ENCODE results near the gene FRS3.
"Not testable (repeated sequence)": the region's sequence is repeated elsewhere in the genome, so short reads cannot be mapped to it uniquely, and the experiment has no call there.

The FRS3 gene
- 0.55 to 3.7 (median 1.7) reads per million in 17 experiments for total RNA-seq

- peak; percentile 98 to 99 (median 98) for DNase-seq
Observed at GRCh38 chr6:41779788-41780550, at the start of gene FRS3. FRS3 (minus strand) TSS chr6:41779900; CDS start chr6:41776987, 2,913 bp downstream.

- no peak for DNase-seq
Observed at GRCh38 chr6:41826343-41827022, 46.8 kb upstream of the FRS3 start.

GRCh38 chr6:41824571-41825569 is 45.2 kb upstream of the FRS3 start:
- DNase-seq = peak; percentile 51 to 79 (median 66)

GRCh38 chr6:41823178-41823577 is 43.5 kb upstream of the FRS3 start:
- no peak for DNase-seq

GRCh38 chr6:41822021-41822420 is 42.3 kb upstream of the FRS3 start:
- no peak for DNase-seq

- peak; percentile 49 to 67 (median 66) for DNase-seq
Observed at GRCh38 chr6:41821266-41821665, 41.6 kb upstream of the FRS3 start.

- DNase-seq = peak; percentile 4 to 67 (median 34)
Observed at GRCh38 chr6:41818271-41819054, 38.8 kb upstream of the FRS3 start.

GRCh38 chr6:41815587-41815986 is 35.9 kb upstream of the FRS3 start:
- no peak for DNase-seq

- no peak for DNase-seq
Observed at GRCh38 chr6:41814629-41815028, 34.9 kb upstream of the FRS3 start.

GRCh38 chr6:41813956-41814355 is 34.3 kb upstream of the FRS3 start:
- no peak for DNase-seq

- no peak for DNase-seq
Observed at GRCh38 chr6:41813469-41813868, 33.8 kb upstream of the FRS3 start.

GRCh38 chr6:41811946-41812345 is 32.2 kb upstream of the FRS3 start:
- DNase-seq = not testable (repeated sequence)

GRCh38 chr6:41811095-41811494 is 31.4 kb upstream of the FRS3 start:
- no peak for DNase-seq

- DNase-seq = no peak
Observed at GRCh38 chr6:41805830-41806774, 26.4 kb upstream of the FRS3 start.

- peak in 3 of 4 experiments; percentile 13 to 28 (median 19) for DNase-seq
Observed at GRCh38 chr6:41801380-41801779, 21.7 kb upstream of the FRS3 start.

- DNase-seq = no peak
Observed at GRCh38 chr6:41799559-41799911, 19.8 kb upstream of the FRS3 start.

GRCh38 chr6:41798901-41799558 is 19.3 kb upstream of the FRS3 start:
- no peak for DNase-seq

GRCh38 chr6:41796474-41796873 is 16.8 kb upstream of the FRS3 start:
- DNase-seq = no peak

GRCh38 chr6:41791984-41792383 is 12.3 kb upstream of the FRS3 start:
- no peak for DNase-seq

- no peak for DNase-seq
Observed at GRCh38 chr6:41791305-41791704, 11.6 kb upstream of the FRS3 start.

Measured in suppressor macrophage (primary cell).